GM18498 (cell line): Measurements from ENCODE around the gene EMC10.

ENCODE experiments used
- ATAC-seq: cut with Tn5 transposase; IDR thresholded peaks from one replicate; pipeline ENCODE4 v1.9.1; 2021; ENCODE audit warnings: mild to moderate bottlenecking, moderate library complexity; ENCODE audit not compliant: unreplicated experiment

The EMC10 gene

GRCh38 chr19:50477751-50478515 lies 1.6 kb downstream of the EMC10 start:
- no peak for ATAC-seq

GRCh38 chr19:50478901-50479715 lies 2.8 kb downstream of the EMC10 start:
- no peak for ATAC-seq

- no peak for ATAC-seq
Observed at GRCh38 chr19:50479761-50480251, 3.5 kb downstream of the EMC10 start.

- ATAC-seq = no peak
Observed at GRCh38 chr19:50480281-50481111, 4.2 kb downstream of the EMC10 start.

- ATAC-seq = no peak
Observed at GRCh38 chr19:50481351-50482149, 5.2 kb downstream of the EMC10 start.

- ATAC-seq = no peak
Observed at GRCh38 chr19:50482271-50482855, 6.1 kb downstream of the EMC10 start.

- no peak for ATAC-seq
Observed at GRCh38 chr19:50482916-50483315, 6.6 kb downstream of the EMC10 start.

- ATAC-seq = no peak
Observed at GRCh38 chr19:50485284-50485955, 9.1 kb downstream of the EMC10 start.

GRCh38 chr19:50486823-50487515 lies 10.7 kb downstream of the EMC10 start:
- no peak for ATAC-seq

GRCh38 chr19:50488389-50489194 lies 12.3 kb downstream of the EMC10 start:
- ATAC-seq = no peak

- ATAC-seq = no peak
Observed at GRCh38 chr19:50489461-50490011, 13.2 kb downstream of the EMC10 start.

- no peak for ATAC-seq
Observed at GRCh38 chr19:50490411-50490811, 14.1 kb downstream of the EMC10 start.

- ATAC-seq = no peak
Observed at GRCh38 chr19:50490991-50491472, 14.7 kb downstream of the EMC10 start.

GRCh38 chr19:50492303-50493052 lies 16.2 kb downstream of the EMC10 start:
- no peak for ATAC-seq

GRCh38 chr19:50493171-50493570 lies 16.9 kb downstream of the EMC10 start:
- no peak for ATAC-seq

GRCh38 chr19:50494186-50495019 lies 18.1 kb downstream of the EMC10 start:
- ATAC-seq = no peak
